ENCODE data around the gene COX10.
A peak's percentile ranks its signal among the peaks of the same experiment; 100 is the strongest.
"Not testable (repeated sequence)": the region's sequence is repeated elsewhere in the genome, so short reads cannot be mapped to it uniquely, and the experiment has no call there.

Gene COX10

DNA sequence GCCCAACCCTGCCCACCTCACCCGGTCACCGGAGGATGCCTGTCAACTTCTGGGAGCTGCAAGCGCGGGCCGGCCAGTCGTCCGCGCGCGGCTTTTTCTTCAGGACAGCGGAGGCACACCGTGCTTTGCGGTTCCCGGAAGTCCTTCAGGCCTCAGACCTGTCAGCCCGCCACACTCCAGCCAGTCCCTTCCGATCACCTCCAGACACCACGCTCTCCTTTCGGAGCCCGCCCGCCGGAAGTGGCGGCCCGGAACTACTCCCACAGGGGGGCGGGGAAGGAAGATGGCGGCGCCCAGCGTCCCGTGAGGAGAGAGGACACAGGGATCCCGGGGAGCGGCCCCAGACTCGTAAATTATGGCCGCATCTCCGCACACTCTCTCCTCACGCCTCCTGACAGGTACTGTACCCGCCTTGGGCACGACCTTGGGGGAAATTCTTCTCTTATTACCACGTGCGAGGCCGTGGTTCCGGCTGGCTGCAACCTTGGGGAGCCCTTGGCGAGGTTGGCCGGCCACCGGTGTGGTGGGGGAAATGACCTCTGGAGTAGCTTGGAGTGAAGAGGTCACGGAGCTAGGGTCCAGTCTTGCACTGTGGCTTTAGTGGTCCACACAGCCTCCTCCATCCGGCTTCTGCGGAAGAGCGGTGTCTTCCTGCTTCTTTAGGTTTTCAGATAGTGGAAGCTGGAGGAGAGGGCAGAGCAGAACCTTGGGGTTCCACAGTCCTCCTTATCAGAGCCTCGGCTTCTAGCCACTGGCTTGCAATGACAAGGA, at the start of gene COX10:
TSS of gene COX10 (plus strand) at position 254 of the 771 bp plus-strand sequence. CDS start at position 356, 102 bp downstream.
- DNase-seq (ENCODE audit: low spot score) = peak; percentile 83

GRCh38 chr17:14021651-14022294, 47.5 kb upstream of the COX10 start:
- DNase-seq (ENCODE audit: low spot score) = not testable (repeated sequence)

More for the DNA sequence above, at the start of gene COX10:
- TF ChIP-seq CTCF (IDR thresholded peaks at IDR 0.05; ENCODE audit: extremely low read depth, missing control alignments) = no peak

- not testable (repeated sequence) for DNase-seq (ENCODE audit: low spot score)
Observed at GRCh38 chr17:14029755-14030154, 39.5 kb upstream of the COX10 start.

- no peak for DNase-seq (ENCODE audit: low spot score)
- TF ChIP-seq CTCF (IDR thresholded peaks at IDR 0.05; ENCODE audit: extremely low read depth, missing control alignments) = no peak
Observed at GRCh38 chr17:14032234-14032633, 37.1 kb upstream of the COX10 start.

DNA sequence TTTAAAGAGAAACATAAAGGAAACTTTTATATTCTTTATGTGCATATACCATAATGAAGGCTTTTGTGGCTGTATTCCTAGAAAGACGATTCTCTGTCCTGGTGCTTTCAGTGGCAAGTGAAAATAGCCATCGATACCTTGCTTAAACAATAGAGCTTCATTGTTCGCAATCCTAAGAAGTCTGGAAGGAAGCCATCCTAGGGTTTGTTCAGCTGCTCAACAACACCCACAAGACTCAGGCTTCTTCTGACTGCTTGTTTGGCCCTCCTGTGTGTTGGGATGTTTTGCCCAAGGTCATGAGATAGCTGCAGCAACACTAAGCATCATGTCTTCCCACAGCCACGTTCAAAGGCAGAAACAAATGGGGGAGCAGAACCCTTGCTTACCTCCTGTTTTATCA, 36.1 kb upstream of the COX10 start:
- DNase-seq (ENCODE audit: low spot score) = no peak
- no peak for TF ChIP-seq CTCF (IDR thresholded peaks at IDR 0.05; ENCODE audit: extremely low read depth, missing control alignments)

- TF ChIP-seq CTCF (IDR thresholded peaks at IDR 0.05; ENCODE audit: extremely low read depth, missing control alignments) = no peak
- DNase-seq (ENCODE audit: low spot score) = no peak
Observed at GRCh38 chr17:14037453-14037852, 31.9 kb upstream of the COX10 start.

DNA sequence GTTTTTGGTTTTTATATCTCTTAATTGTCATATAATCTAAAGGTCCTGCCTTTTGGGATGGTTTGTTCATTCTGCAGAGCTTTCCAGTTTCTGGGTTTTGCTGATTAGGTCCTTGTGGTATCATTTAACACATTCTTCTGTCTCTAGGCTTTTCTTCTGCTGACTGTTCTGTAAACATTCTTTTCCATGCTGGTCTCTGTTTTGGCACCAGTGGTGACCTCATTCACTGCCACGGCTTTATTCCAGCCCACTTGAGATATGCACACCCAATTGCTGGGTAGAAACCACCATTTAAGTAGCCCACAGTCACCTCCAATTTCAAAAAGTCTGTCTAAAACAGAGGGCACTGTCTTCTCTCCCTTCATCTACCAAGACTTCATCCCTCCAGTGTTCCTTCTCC, 31.1 kb upstream of the COX10 start:
- DNase-seq (ENCODE audit: low spot score) = no peak

GRCh38 chr17:14042411-14042810, 26.9 kb upstream of the COX10 start:
- TF ChIP-seq CTCF (IDR thresholded peaks at IDR 0.05; ENCODE audit: extremely low read depth, missing control alignments) = no peak

More for the DNA sequence above, 31.1 kb upstream of the COX10 start:
- no peak for TF ChIP-seq CTCF (IDR thresholded peaks at IDR 0.05; ENCODE audit: extremely low read depth, missing control alignments)

More at GRCh38 chr17:14042411-14042810, 26.9 kb upstream of the COX10 start:
- peak; percentile 7 for DNase-seq (ENCODE audit: low spot score)

Data from GM20000 (cell line).